ENCODE measurements around the gene TRIM69.
"Not testable (repeated sequence)": the region's sequence is repeated elsewhere in the genome, so short reads cannot be mapped to it uniquely, and the experiment has no call there.

TRIM69 gene

GRCh38 chr15:44719293-44719999 lies 16.9 kb upstream of the TRIM69 start:
- ATAC-seq (replicated peaks; ENCODE audit: extremely low read depth, poor library complexity, severe bottlenecking): peak; percentile 66
- no peaks in the 10 kb centered on the region for H3K27me3 Mint-ChIP-seq
- H3K36me3 Mint-ChIP-seq (ENCODE audit: insufficient read depth): peaks cover 72% of the 10 kb centered on the region
- peak overlapping the region; percentile 84 for H3K4me3 Mint-ChIP-seq
- peaks cover 86% of the 10 kb centered on the region for H3K4me1 Mint-ChIP-seq
- DNase-seq (ENCODE audit: low spot score in 2 of 2): peak; percentile 29 to 51
- no peaks in the 10 kb centered on the region for H3K9me3 Mint-ChIP-seq
- peak overlapping the region; percentile 91 for H3K27ac Mint-ChIP-seq (ENCODE audit: low read depth)

- Mint-ChIP-seq H3K27ac (ENCODE audit: low read depth) (peak overlapping the region; percentile 91), H3K36me3 (ENCODE audit: insufficient read depth) (peaks cover 70% of the 10 kb centered on the region), H3K4me1 (peaks cover 86% of the 10 kb centered on the region), H3K4me3 (peak overlapping the region; percentile 84)
- DNase-seq (ENCODE audit: low spot score in 2 of 2): peak in 1 of 2 donors; percentile 27
- H3K27me3 Mint-ChIP-seq; H3K9me3 Mint-ChIP-seq; ATAC-seq (replicated peaks; ENCODE audit: extremely low read depth, poor library complexity, severe bottlenecking): not testable (repeated sequence)
Observed at GRCh38 chr15:44720000-44720435, 16.3 kb upstream of the TRIM69 start.

- peaks cover 86% of the 10 kb centered on the region for H3K4me1 Mint-ChIP-seq
- ATAC-seq (replicated peaks; ENCODE audit: extremely low read depth, poor library complexity, severe bottlenecking) (no peak), DNase-seq (ENCODE audit: low spot score in 2 of 2) (no peak)
- H3K36me3 Mint-ChIP-seq (ENCODE audit: insufficient read depth): peaks cover 64% of the 10 kb centered on the region
- peak overlapping the region; percentile 91 for H3K27ac Mint-ChIP-seq (ENCODE audit: low read depth)
- H3K4me3 Mint-ChIP-seq: peak overlapping the region; percentile 84
- no peaks in the 10 kb centered on the region for H3K9me3 Mint-ChIP-seq
- H3K27me3 Mint-ChIP-seq: no peaks in the 10 kb centered on the region
Observed at GRCh38 chr15:44720460-44721176, 15.7 kb upstream of the TRIM69 start.

GRCh38 chr15:44722011-44722410 lies 14.3 kb upstream of the TRIM69 start:
- ATAC-seq (replicated peaks; ENCODE audit: extremely low read depth, poor library complexity, severe bottlenecking) (no peak), DNase-seq (ENCODE audit: low spot score in 2 of 2) (no peak)
- H3K27me3 Mint-ChIP-seq: no peaks in the 10 kb centered on the region
- H3K36me3 Mint-ChIP-seq (ENCODE audit: insufficient read depth): peaks cover 52% of the 10 kb centered on the region
- H3K4me3 Mint-ChIP-seq: peak overlapping the region; percentile 12
- H3K9me3 Mint-ChIP-seq: no peaks in the 10 kb centered on the region
- peak overlapping the region; percentile 91 for H3K27ac Mint-ChIP-seq (ENCODE audit: low read depth)
- peaks cover 87% of the 10 kb centered on the region for H3K4me1 Mint-ChIP-seq

DNA sequence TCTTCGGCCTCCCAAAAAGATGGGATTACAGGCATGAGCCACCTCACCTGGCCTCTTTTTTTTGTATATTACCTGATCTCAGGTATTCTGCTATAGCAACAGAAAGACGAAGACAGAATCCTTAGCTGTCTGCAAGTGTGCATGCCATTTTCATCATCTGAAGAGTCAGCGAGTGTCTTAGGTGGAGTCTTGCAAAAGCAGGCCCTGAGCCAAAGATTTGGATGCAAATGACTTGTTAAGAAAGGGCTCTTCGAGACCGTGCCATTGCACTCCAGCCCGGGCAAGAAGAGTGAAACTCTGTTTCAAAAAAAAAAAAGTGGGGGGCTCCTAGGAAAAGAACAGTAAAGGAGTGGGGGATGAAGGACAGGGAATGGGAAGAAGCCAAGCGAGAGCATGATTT lies 10.2 kb upstream of the TRIM69 start:
- Mint-ChIP-seq H3K27ac (ENCODE audit: low read depth) (peak overlapping the region; percentile 98), H3K4me1 (peaks cover 65% of the 10 kb centered on the region)
- DNase-seq (ENCODE audit: low spot score in 2 of 2): no peak

DNA sequence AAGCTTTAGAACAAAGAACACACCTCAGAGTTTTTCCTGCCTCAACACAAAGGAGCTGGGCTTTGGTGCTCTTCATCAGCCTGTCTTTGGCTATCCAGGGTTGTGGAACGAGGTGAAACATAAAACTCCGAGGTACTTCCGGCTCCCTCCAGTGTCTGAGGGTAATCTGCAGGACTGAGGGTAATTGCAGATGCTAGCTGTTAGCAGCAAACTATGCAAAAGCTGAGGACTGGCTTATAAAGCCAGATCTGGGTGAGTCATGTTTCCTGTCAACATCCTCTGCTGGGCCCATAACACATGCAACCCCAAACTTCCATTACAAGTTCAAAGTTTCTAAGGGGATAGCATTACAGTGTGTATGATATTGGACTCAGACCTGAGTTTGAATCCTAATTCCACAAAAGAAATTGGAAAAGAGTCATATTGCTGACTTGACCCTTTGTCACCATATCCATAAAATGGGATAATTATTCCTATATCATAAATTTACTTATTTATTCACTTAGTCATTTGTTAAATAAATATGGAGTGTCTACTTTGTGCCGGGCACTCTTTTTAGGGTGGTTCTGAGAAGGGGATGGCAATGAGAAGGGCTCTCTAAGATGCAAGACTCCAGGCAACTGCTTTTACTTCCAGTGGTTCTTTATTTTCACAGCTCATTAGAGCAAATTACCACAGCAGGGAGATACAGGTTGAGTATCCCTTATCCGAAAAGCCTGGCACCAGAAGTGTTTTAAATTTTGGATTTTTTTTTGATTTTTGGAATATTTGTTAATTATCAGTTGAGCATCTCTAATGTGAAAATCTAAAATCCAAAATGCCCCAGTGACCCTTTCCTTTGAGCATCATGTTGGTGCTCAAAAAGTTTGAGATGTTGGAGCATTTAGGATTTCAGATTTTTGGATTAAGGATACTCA lies 9.5 kb upstream of the TRIM69 start:
- H3K4me1 Mint-ChIP-seq: peaks cover 65% of the 10 kb centered on the region
- peak; percentile 68 for ATAC-seq (replicated peaks; ENCODE audit: extremely low read depth, poor library complexity, severe bottlenecking)

More for the DNA sequence above, 10.2 kb upstream of the TRIM69 start:
- H3K9me3 Mint-ChIP-seq: no peaks in the 10 kb centered on the region
- ATAC-seq (replicated peaks; ENCODE audit: extremely low read depth, poor library complexity, severe bottlenecking): no peak
- no peaks in the 10 kb centered on the region for H3K27me3 Mint-ChIP-seq
- H3K36me3 Mint-ChIP-seq (ENCODE audit: insufficient read depth): peaks cover 23% of the 10 kb centered on the region
- H3K4me3 Mint-ChIP-seq: peak overlapping the region; percentile 80

DNA sequence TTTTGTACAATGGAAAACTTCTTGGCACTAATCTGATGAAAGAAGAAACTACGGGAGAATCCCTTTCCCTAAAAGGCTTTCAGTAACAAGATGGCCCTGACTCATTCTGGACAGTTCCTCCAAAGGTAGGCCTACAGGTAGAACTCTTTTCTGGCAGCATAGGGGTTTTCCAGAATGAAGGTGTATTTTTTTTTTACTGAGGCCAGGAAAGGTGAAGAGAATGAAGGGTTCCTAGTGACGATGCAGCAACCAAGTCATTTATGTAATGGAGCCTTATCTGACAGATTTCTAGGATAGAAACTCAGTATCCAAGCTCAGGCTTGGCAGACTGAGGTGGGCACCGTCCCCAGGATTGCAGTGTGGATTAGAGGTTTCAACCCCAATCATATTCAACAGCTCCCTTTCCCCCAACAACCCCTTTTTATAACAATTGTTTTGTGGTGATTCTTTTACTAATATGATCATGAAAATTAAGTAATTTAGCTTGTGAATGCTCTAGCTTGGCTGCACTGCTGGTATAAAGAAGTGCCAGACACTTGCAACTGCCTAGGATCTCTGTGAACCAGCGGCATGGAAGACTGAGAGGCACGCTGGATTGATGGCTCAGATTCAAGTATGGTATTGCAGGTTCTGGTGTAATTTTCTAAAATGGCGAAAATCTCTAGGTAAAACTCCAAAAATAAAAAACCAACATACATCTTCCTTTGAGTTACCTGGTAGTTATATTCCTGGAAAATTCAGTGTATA lies 8.7 kb upstream of the TRIM69 start:
- DNase-seq (ENCODE audit: low spot score in 2 of 2) (no peak), ATAC-seq (replicated peaks; ENCODE audit: extremely low read depth, poor library complexity, severe bottlenecking) (no peak)
- Mint-ChIP-seq H3K27ac (ENCODE audit: low read depth) (peak overlapping the region; percentile 98), H3K9me3 (no peaks in the 10 kb centered on the region), H3K4me3 (peak overlapping the region; percentile 98), H3K27me3 (no peaks in the 10 kb centered on the region), H3K36me3 (ENCODE audit: insufficient read depth) (peaks cover 28% of the 10 kb centered on the region), H3K4me1 (peaks cover 66% of the 10 kb centered on the region)

More for the DNA sequence above, 9.5 kb upstream of the TRIM69 start:
- DNase-seq (ENCODE audit: low spot score in 2 of 2): peak; percentile 35 to 78
- H3K4me3 Mint-ChIP-seq: peak overlapping the region; percentile 98
- H3K27me3 Mint-ChIP-seq: no peaks in the 10 kb centered on the region
- peak overlapping the region; percentile 98 for H3K27ac Mint-ChIP-seq (ENCODE audit: low read depth)
- peaks cover 22% of the 10 kb centered on the region for H3K36me3 Mint-ChIP-seq (ENCODE audit: insufficient read depth)
- no peaks in the 10 kb centered on the region for H3K9me3 Mint-ChIP-seq

DNA sequence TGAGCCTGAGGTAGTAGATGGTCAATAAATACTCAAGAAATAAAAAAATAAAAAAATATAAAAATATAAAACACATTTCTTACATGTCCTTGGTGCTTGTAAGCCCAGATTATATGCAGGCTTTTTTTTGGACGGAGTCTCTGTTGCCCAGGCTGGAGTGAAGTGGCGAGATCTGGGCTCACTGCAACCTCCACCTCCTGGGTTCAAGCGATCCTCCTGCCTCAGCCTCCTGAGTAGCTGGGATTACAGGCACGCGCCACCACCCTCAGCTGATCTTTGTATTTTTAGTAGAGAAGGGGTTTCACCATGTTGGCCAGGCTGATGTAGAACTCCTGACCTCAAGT lies 8.1 kb upstream of the TRIM69 start:
- Mint-ChIP-seq H3K4me1 (peaks cover 68% of the 10 kb centered on the region), H3K4me3 (peak overlapping the region; percentile 98), H3K36me3 (ENCODE audit: insufficient read depth) (peaks cover 28% of the 10 kb centered on the region), H3K27ac (ENCODE audit: low read depth) (peak overlapping the region; percentile 98)
- ATAC-seq (replicated peaks; ENCODE audit: extremely low read depth, poor library complexity, severe bottlenecking); DNase-seq (ENCODE audit: low spot score in 2 of 2); H3K27me3 Mint-ChIP-seq; H3K9me3 Mint-ChIP-seq: not testable (repeated sequence)

- ATAC-seq (replicated peaks; ENCODE audit: extremely low read depth, poor library complexity, severe bottlenecking) (peak; percentile 84), DNase-seq (ENCODE audit: low spot score in 2 of 2) (peak; percentile 87 to 97)
- peak overlapping the region; percentile 98 for H3K4me3 Mint-ChIP-seq
- H3K36me3 Mint-ChIP-seq (ENCODE audit: insufficient read depth): peaks cover 26% of the 10 kb centered on the region
- no peaks in the 10 kb centered on the region for H3K9me3 Mint-ChIP-seq
- no peaks in the 10 kb centered on the region for H3K27me3 Mint-ChIP-seq
- H3K4me1 Mint-ChIP-seq: peaks cover 68% of the 10 kb centered on the region
- H3K27ac Mint-ChIP-seq (ENCODE audit: low read depth): peak overlapping the region; percentile 98
Observed at GRCh38 chr15:44728576-44729407, 7.5 kb upstream of the TRIM69 start.

GRCh38 chr15:44729408-44730127 lies 6.8 kb upstream of the TRIM69 start:
- ATAC-seq (replicated peaks; ENCODE audit: extremely low read depth, poor library complexity, severe bottlenecking) (peak; percentile 8), DNase-seq (ENCODE audit: low spot score in 2 of 2) (no peak)
- Mint-ChIP-seq H3K36me3 (ENCODE audit: insufficient read depth) (peaks cover 22% of the 10 kb centered on the region), H3K27me3 (no peaks in the 10 kb centered on the region), H3K4me3 (peak overlapping the region; percentile 98), H3K9me3 (no peaks in the 10 kb centered on the region), H3K4me1 (peaks cover 64% of the 10 kb centered on the region), H3K27ac (ENCODE audit: low read depth) (peak overlapping the region; percentile 98)

All from central memory CD8-positive, alpha-beta T cell (primary cell).